MM.1S (cell line): ENCODE data around the gene RIIAD1.
"Not testable (repeated sequence)": the region's sequence is repeated elsewhere in the genome, so short reads cannot be mapped to it uniquely, and the experiment has no call there.

Experiments
- DNase-seq: peaks from one replicate; pipeline ENCODE4 v3.0.0-alpha.2; 2015
- H2AFZ ChIP-seq: fragments of 300-600 bp; sonication (generic); 2 replicates; pipeline ENCODE4 v1.6.0; 2016; ENCODE audit warnings: antibody characterized with exemption, low read length
- H3F3A ChIP-seq: fragments of 300-600 bp; sonication (generic); 2 replicates; pipeline ENCODE4 v1.6.1; 2016; ENCODE audit warnings: mild to moderate bottlenecking, antibody characterized with exemption, low read length, moderate library complexity, mixed read lengths; ENCODE audit not compliant: insufficient read depth
- H3K27ac ChIP-seq: fragments of 300-600 bp; sonication (generic); 2 replicates; pipeline ENCODE4 v1.5.1; 2016; ENCODE audit warnings: mild to moderate bottlenecking, low read length
- H3K27me3 ChIP-seq: fragments of 300-600 bp; sonication (generic); replicated peaks from 2 replicates; pipeline ENCODE4 v1.6.0; 2016; ENCODE audit warnings: low read length; ENCODE audit not compliant: insufficient read depth
- H3K36me3 ChIP-seq: fragments of 300-600 bp; sonication (generic); replicated peaks from 2 replicates; pipeline ENCODE4 v1.6.1; 2016; ENCODE audit warnings: mild to moderate bottlenecking, low read length, mixed read lengths; ENCODE audit not compliant: insufficient read depth
- H3K4me1 ChIP-seq: fragments of 300-600 bp; sonication (generic); 2 replicates; pipeline ENCODE4 v1.6.1; 2016; ENCODE audit warnings: low read length, mixed read lengths
- H3K4me2 ChIP-seq: fragments of 300-600 bp; sonication (generic); 2 replicates; pipeline ENCODE4 v1.6.0; 2016; ENCODE audit warnings: low read depth, low read length
- H3K4me3 ChIP-seq: fragments of 300-600 bp; sonication (generic); 2 replicates; pipeline ENCODE4 v1.5.1; 2016; ENCODE audit warnings: low read length, mixed read lengths
- H3K79me2 ChIP-seq: fragments of 300-600 bp; sonication (generic); 2 replicates; pipeline ENCODE4 v1.6.1; 2016; ENCODE audit warnings: mixed run types, low read length, mixed read lengths
- H3K9ac ChIP-seq: fragments of 300-600 bp; sonication (generic); 2 replicates; pipeline ENCODE4 v1.6.1; 2016; ENCODE audit warnings: low read length, mixed read lengths
- H3K9me2 ChIP-seq: fragments of 300-600 bp; sonication (generic); replicated peaks from 2 replicates; pipeline ENCODE4 v1.6.1; 2016; ENCODE audit warnings: mild to moderate bottlenecking, low read length, mixed read lengths; ENCODE audit not compliant: insufficient read depth
- H3K9me3 ChIP-seq: fragments of 300-600 bp; sonication (generic); replicated peaks from 2 replicates; pipeline ENCODE4 v1.6.1; 2016; ENCODE audit warnings: mild to moderate bottlenecking, low read length, mixed read lengths; ENCODE audit not compliant: insufficient read depth
- H4K20me1 ChIP-seq: fragments of 300-600 bp; sonication (generic); 2 replicates; pipeline ENCODE4 v1.6.1; 2016; ENCODE audit warnings: mild to moderate bottlenecking, low read length, moderate library complexity, mixed read lengths; ENCODE audit not compliant: insufficient read depth
- EZH2 ChIP-seq: fragments of 300-600 bp; sonication (generic); optimal IDR thresholded peaks from 2 replicates; pipeline ENCODE3; 2017; ENCODE audit warnings: low read depth, mild to moderate bottlenecking, antibody characterized with exemption, low read length, mixed read lengths
- EZH2phosphoT487 ChIP-seq: fragments of 300-600 bp; sonication (generic); IDR thresholded peaks from 2 replicates; pipeline ENCODE4 v1.6.1; 2018; ENCODE audit warnings: antibody characterized with exemption, low read length
- TF ChIP-seq, protein P1 (sequence below): fragments of 300-600 bp; sonication (generic); IDR thresholded peaks from 2 replicates; pipeline ENCODE4 v1.5.1; 2016; ENCODE audit warnings: antibody characterized with exemption, low read length, mixed read lengths

Gene RIIAD1

DNA sequence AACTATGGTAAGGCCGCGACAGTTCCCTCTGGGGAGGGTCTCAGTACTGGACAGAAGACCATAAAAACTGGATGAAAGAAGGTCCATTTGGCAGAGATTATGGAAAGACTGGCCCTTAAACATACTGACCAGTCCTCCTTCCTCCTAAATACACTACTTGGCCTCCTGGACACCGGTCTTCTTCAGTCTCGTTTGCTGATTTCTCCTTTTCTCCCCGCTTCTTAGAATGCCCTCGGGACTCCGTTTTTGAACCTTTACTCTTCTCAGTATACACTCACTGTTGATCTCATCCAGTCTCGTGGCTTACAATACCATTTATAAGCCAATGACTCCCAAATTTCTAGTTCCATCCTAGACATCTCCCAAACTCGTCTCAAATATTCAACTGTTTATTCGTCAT, 42.7 kb downstream of the RIIAD1 start:
- H3K27me3 ChIP-seq: no peaks in the 10 kb centered on the region
- H4K20me1 ChIP-seq: no peaks in the 10 kb centered on the region
- peak overlapping the region; percentile 59; the same call in 1 of the 2 replicates for H3K27ac ChIP-seq
- peaks cover 4% of the 10 kb centered on the region; the same call in 1 of the 2 replicates for H3F3A ChIP-seq
- TF ChIP-seq EZH2phosphoT487 (no peak), EZH2 (no peak)
- TF ChIP-seq, protein P1, sequence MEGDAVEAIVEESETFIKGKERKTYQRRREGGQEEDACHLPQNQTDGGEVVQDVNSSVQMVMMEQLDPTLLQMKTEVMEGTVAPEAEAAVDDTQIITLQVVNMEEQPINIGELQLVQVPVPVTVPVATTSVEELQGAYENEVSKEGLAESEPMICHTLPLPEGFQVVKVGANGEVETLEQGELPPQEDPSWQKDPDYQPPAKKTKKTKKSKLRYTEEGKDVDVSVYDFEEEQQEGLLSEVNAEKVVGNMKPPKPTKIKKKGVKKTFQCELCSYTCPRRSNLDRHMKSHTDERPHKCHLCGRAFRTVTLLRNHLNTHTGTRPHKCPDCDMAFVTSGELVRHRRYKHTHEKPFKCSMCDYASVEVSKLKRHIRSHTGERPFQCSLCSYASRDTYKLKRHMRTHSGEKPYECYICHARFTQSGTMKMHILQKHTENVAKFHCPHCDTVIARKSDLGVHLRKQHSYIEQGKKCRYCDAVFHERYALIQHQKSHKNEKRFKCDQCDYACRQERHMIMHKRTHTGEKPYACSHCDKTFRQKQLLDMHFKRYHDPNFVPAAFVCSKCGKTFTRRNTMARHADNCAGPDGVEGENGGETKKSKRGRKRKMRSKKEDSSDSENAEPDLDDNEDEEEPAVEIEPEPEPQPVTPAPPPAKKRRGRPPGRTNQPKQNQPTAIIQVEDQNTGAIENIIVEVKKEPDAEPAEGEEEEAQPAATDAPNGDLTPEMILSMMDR: no peak
- peak overlapping the region; percentile 61 for H2AFZ ChIP-seq
- peak overlapping the region; percentile 92 for H3K4me3 ChIP-seq
- H3K36me3 ChIP-seq: no peaks in the 10 kb centered on the region; the same call in 1 of the 2 replicates
- H3K9me3 ChIP-seq: no peaks in the 10 kb centered on the region
- no peak for DNase-seq
- peaks cover 13% of the 10 kb centered on the region for H3K4me1 ChIP-seq
- H3K9ac ChIP-seq: peak overlapping the region; percentile 79
- H3K4me2 ChIP-seq: peak overlapping the region; percentile 71
- no peaks in the 10 kb centered on the region for H3K9me2 ChIP-seq
- peaks cover 30% of the 10 kb centered on the region for H3K79me2 ChIP-seq

DNA sequence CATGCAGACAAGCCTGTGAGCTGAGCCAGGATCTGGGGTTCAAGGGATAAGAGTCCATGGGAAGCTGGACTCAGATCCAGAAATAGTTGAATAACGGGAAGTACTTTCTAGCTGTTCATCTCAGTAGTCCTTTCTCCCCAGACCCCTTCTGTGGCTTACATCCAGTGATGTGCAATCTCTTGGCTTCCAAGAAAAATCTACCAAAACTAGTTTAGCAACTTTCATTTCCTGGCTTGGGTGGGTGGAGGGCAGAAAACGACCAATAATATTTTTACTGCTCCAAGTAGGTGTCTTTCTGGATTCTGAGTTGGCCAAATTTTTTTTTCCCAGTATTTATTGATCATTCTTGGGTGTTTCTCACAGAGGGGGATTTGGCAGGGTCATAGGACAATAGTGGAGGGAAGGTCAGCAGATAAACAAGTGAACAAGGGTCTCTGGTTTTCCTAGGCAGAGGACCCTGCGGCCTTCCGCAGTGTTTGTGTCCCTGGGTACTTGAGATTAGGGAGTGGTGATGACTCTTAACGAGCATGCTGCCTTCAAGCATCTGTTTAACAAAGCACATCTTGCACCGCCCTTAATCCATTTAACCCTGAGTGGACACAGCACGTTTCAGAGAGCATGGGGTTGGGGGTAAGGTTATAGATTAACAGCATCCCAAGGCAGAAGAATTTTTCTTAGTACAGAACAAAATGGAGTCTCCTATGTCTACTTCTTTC, 47.2 kb downstream of the RIIAD1 start:
- H3K36me3 ChIP-seq, H3K27ac ChIP-seq, H3K79me2 ChIP-seq, DNase-seq, H3K9me2 ChIP-seq, H3K4me1 ChIP-seq, H3K4me2 ChIP-seq, H3K9me3 ChIP-seq, H3F3A ChIP-seq, H4K20me1 ChIP-seq, H2AFZ ChIP-seq, H3K9ac ChIP-seq, H3K27me3 ChIP-seq, H3K4me3 ChIP-seq: not testable (repeated sequence)

DNA sequence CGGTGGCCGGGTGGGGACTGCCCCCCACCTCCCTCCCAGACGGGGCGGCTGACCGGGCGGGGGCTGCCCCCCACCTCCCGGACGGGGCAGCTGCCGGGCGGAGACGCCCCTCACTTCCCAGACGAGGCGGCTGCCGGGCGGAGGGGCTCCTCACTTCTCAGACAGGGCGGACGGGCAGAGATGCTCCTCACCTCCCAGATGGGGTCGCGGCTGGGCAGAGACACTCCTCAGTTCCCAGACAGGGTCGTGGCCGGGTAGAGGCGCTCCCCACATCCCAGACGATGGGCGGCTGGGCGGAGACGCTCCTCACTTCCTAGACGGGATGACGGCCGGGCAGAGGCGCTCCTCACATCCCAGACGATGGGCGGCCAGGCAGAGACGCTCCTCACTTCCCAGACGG, 47.9 kb downstream of the RIIAD1 start:
- H3K27ac ChIP-seq, H3K4me2 ChIP-seq, H3K4me3 ChIP-seq, H3K9me2 ChIP-seq, H3K4me1 ChIP-seq, H2AFZ ChIP-seq, DNase-seq, H3K9ac ChIP-seq, H3K36me3 ChIP-seq, H4K20me1 ChIP-seq, H3K79me2 ChIP-seq, H3K9me3 ChIP-seq, H3K27me3 ChIP-seq, H3F3A ChIP-seq: not testable (repeated sequence)

DNA sequence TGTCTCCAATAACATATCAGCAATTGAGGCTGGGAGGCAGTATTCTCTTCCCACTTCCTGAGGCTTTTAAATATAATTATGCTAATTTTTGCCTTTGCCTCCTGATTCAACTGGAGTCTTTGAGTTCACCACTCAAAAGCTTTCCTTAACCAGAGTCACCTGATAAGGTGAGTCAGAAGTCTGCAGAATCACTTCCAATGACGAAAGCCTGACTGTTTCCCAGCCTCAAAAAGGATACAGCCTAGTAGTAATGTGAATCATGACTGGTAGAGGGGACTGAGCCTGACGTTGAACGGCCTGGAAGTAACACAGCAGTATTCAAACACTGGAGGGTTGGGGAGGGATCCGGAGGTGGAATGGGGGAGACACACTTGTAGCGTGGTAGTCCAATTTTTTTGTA, 52.4 kb downstream of the RIIAD1 start:
- H2AFZ ChIP-seq: no peak overlapping the region
- no peak overlapping the region for H3K27ac ChIP-seq
- H3K79me2 ChIP-seq: no peaks in the 10 kb centered on the region
- no peaks in the 10 kb centered on the region for H4K20me1 ChIP-seq
- no peaks in the 10 kb centered on the region for H3K9me2 ChIP-seq
- H3K27me3 ChIP-seq: no peaks in the 10 kb centered on the region
- TF ChIP-seq, protein P1: no peak
- TF ChIP-seq EZH2 (no peak), EZH2phosphoT487 (no peak)
- H3F3A ChIP-seq: no peaks in the 10 kb centered on the region
- H3K9ac ChIP-seq: no peak overlapping the region
- H3K36me3 ChIP-seq: no peaks in the 10 kb centered on the region
- peaks cover 2% of the 10 kb centered on the region; the same call in 1 of the 2 replicates for H3K4me1 ChIP-seq
- DNase-seq: no peak
- H3K4me3 ChIP-seq: no peak overlapping the region
- no peak overlapping the region for H3K4me2 ChIP-seq
- H3K9me3 ChIP-seq: no peaks in the 10 kb centered on the region
